Left renal pelvis (tissue), 4 donors: ENCODE results near the gene PDE8B. TPM values are rescaled to one million over a fixed set of nuclear protein-coding genes. Genes with fewer than 3 reads are reported as not detected.

ENCODE experiments used
- DNase-seq, 4 donors: peaks; one replicate each; pipeline ENCODE4 v3.0.0-alpha.2; 2013; ENCODE audit warnings: low read depth in 4 of 4, low spot score in 3 of 4
- polyA plus RNA-seq, 4 donors: library from polyadenylated mRNA; unstranded; fragments of 120-200 nt; gene quantifications; one replicate each; pipeline ENCODE4 v1.2.1, GENCODE V29; 2013; ENCODE audit not compliant: insufficient read length in 4 of 4

PDE8B gene
- polyA plus RNA-seq, 4 donors: 3.2 to 6.4 (median 5.6) TPM

GRCh38 chr5:77394064-77394715 is 183.7 kb downstream of the PDE8B start:
- no peak for DNase-seq

- no peak for DNase-seq
These were observed 185.5 kb downstream of the PDE8B start for GRCh38 chr5:77396017-77396416.

GRCh38 chr5:77397686-77398292 is 187.3 kb downstream of the PDE8B start:
- DNase-seq: no peak

GRCh38 chr5:77398458-77398857 is 188.0 kb downstream of the PDE8B start:
- DNase-seq: no peak

GRCh38 chr5:77398896-77399295 is 188.4 kb downstream of the PDE8B start:
- DNase-seq: no peak

GRCh38 chr5:77400645-77401044 is 190.2 kb downstream of the PDE8B start:
- DNase-seq: no peak

GRCh38 chr5:77402796-77403195 is 192.3 kb downstream of the PDE8B start:
- DNase-seq: no peak

GRCh38 chr5:77407152-77407551 is 196.7 kb downstream of the PDE8B start:
- DNase-seq: no peak

GRCh38 chr5:77409870-77410621 is 199.6 kb downstream of the PDE8B start:
- DNase-seq: no peak

- no peak for DNase-seq
These were observed 202.6 kb downstream of the PDE8B start for GRCh38 chr5:77413049-77413448.

GRCh38 chr5:77418162-77418561 is 207.7 kb downstream of the PDE8B start:
- no peak for DNase-seq

- DNase-seq: no peak
These were observed 208.4 kb downstream of the PDE8B start for GRCh38 chr5:77418601-77419581.

GRCh38 chr5:77419644-77420582 is 209.4 kb downstream of the PDE8B start:
- no peak for DNase-seq

- DNase-seq: no peak
These were observed 210.5 kb downstream of the PDE8B start for GRCh38 chr5:77420940-77421339.

GRCh38 chr5:77423022-77423750 is 212.7 kb downstream of the PDE8B start:
- no peak for DNase-seq

- no peak for DNase-seq
These were observed 214.4 kb downstream of the PDE8B start for GRCh38 chr5:77424921-77425320.

GRCh38 chr5:77425420-77425819 is 214.9 kb downstream of the PDE8B start:
- no peak for DNase-seq

GRCh38 chr5:77425998-77426659 is 215.6 kb downstream of the PDE8B start:
- DNase-seq: no peak
